ENCODE measurements around the gene MGLL.

Gene MGLL

GRCh38 chr3:127712881-127713771 lies 109.2 kb downstream of the MGLL start:
- TF ChIP-seq ZFX (IDR thresholded peaks at IDR 0.05; ENCODE audit: borderline replicate concordance) (no peak), CTCF (IDR thresholded peaks at IDR 0.05) (no peak)
- H3K27ac ChIP-seq = no peak overlapping the region

- TF ChIP-seq CTCF (IDR thresholded peaks at IDR 0.05) (no peak), ZFX (IDR thresholded peaks at IDR 0.05; ENCODE audit: borderline replicate concordance) (no peak)
- no peak overlapping the region for H3K27ac ChIP-seq
These were observed 109.9 kb downstream of the MGLL start for GRCh38 chr3:127712461-127712860.

- no peak overlapping the region for H3K27ac ChIP-seq
- TF ChIP-seq CTCF (IDR thresholded peaks at IDR 0.05) (no peak), ZFX (IDR thresholded peaks at IDR 0.05; ENCODE audit: borderline replicate concordance) (no peak)
These were observed 110.4 kb downstream of the MGLL start for GRCh38 chr3:127711896-127712295.

GRCh38 chr3:127711021-127711695 lies 111.2 kb downstream of the MGLL start:
- H3K27ac ChIP-seq = no peak overlapping the region
- TF ChIP-seq CTCF (IDR thresholded peaks at IDR 0.05) = no peak

GRCh38 chr3:127710155-127710941 lies 112.0 kb downstream of the MGLL start:
- TF ChIP-seq ZFX (IDR thresholded peaks at IDR 0.05; ENCODE audit: borderline replicate concordance) (no peak), CTCF (IDR thresholded peaks at IDR 0.05) (no peak)

GRCh38 chr3:127709320-127710060 lies 112.8 kb downstream of the MGLL start:
- TF ChIP-seq ZFX (IDR thresholded peaks at IDR 0.05; ENCODE audit: borderline replicate concordance) (no peak), CTCF (IDR thresholded peaks at IDR 0.05) (no peak)
- H3K27ac ChIP-seq = no peak overlapping the region

More at GRCh38 chr3:127710155-127710941, 112.0 kb downstream of the MGLL start:
- H3K27ac ChIP-seq = no peak overlapping the region

Data from 22Rv1 (cell line).